Small intestine (tissue), 7 donors: ENCODE data around the gene B3GNT9. TPM values are rescaled to one million over a fixed set of nuclear protein-coding genes. Genes with fewer than 3 reads are reported as not detected.

Source experiments
- DNase-seq, 2 donors: peaks; one replicate each; pipeline versions ENCODE4 v3.0.0 to v3.0.0-alpha.2; 2013
- FAIRE-seq: peaks from 2 replicates; lab custom pipeline; 2012; peaks lifted over from hg19 to GRCh38; lab: Jason Lieb, UNC
- H3K27ac ChIP-seq, 3 donors: one replicate each; pipeline ENCODE4 v1.5.1; 2013; ENCODE audit warnings: low read length in 2 of 3, mild to moderate bottlenecking in 2 of 3, control low read depth in 1 of 3, inconsistent platforms in 1 of 3, low read depth in 1 of 3, moderate library complexity in 1 of 3
- H3K27me3 ChIP-seq, 3 donors: one replicate each; pipeline ENCODE4 v1.6.1; 2013; ENCODE audit warnings: low read length in 3 of 3, inconsistent platforms in 1 of 3; ENCODE audit not compliant: control insufficient read depth in 3 of 3, insufficient read depth in 3 of 3
- H3K36me3 ChIP-seq, 3 donors: one replicate each; pipeline ENCODE4 v1.6.1; 2013; ENCODE audit warnings: low read length in 3 of 3, inconsistent platforms in 1 of 3, low read depth in 1 of 3, mild to moderate bottlenecking in 1 of 3, moderate library complexity in 1 of 3; ENCODE audit not compliant: control insufficient read depth in 3 of 3, insufficient read depth in 2 of 3
- H3K4me1 ChIP-seq, 3 donors: one replicate each; pipeline ENCODE4 v1.6.1; 2013; ENCODE audit warnings: low read length in 2 of 3, inconsistent platforms in 1 of 3, low read depth in 1 of 3, mild to moderate bottlenecking in 1 of 3, moderate library complexity in 1 of 3; ENCODE audit not compliant: control insufficient read depth in 3 of 3, insufficient read depth in 2 of 3
- H3K4me3 ChIP-seq, 3 donors: one replicate each; pipeline ENCODE4 v1.5.1; 2013; ENCODE audit warnings: low read length in 3 of 3, control low read depth in 1 of 3, inconsistent platforms in 1 of 3, low read depth in 1 of 3, mild to moderate bottlenecking in 1 of 3, moderate library complexity in 1 of 3
- H3K9me3 ChIP-seq, 2 donors: one replicate each; pipeline ENCODE4 v1.6.1; 2013; ENCODE audit warnings: low read depth in 1 of 2, low read length in 1 of 2; ENCODE audit not compliant: control insufficient read depth in 2 of 2, insufficient read depth in 1 of 2
- WGBS, 3 donors: extraction: QIAGEN DNeasy Blood & Tissue Kit; methylation state at CpG; one replicate each; pipeline ENCODE4 v1.1.7; 2013; 5-methylcytosine and 5-hydroxymethylcytosine counted together
- polyA plus RNA-seq, 4 donors: library from polyadenylated mRNA; stranded (reverse) in 3 of 4; unstranded in 1 of 4; fragments of 200-250 nt in 3 of 4; fragments of 120-200 nt in 1 of 4; gene quantifications; one replicate each; pipeline versions ENCODE4 v1.2.1 to v1.2.3, GENCODE V29; 2013
- donor health status: healthy with polysubstance abuse.
- donor health status: control.
- donor health status: control.
- donor health status: Bipolar disorder and iron deficiency.
- donor health status: healthy.

B3GNT9 gene
- polyA plus RNA-seq, 4 donors = 0.89 to 4.9 (median 2.6) TPM

GRCh38 chr16:67115639-67116038 is 35.2 kb downstream of the B3GNT9 start:
- 85 to 89% (median 86%) methylated on average over 7 of the region's 7 CpGs for WGBS, 3 donors
- Histone ChIP-seq H3K27me3 (no peaks in the 10 kb centered on the region), H3K27ac (no peak overlapping the region), H3K36me3 (peaks cover 0 to 14% (median 0%) of the 10 kb centered on the region in 3 donors), H3K4me3 (no peak overlapping the region), H3K4me1 (peaks cover 2 to 8% (median 8%) of the 10 kb centered on the region in 3 donors), H3K9me3 (no peaks in the 10 kb centered on the region)
- DNase-seq (no peak), FAIRE-seq (no peak)

GRCh38 chr16:67114793-67115192 is 36.0 kb downstream of the B3GNT9 start:
- 81 to 85% (median 84%) methylated on average over 2 of the region's 2 CpGs for WGBS, 3 donors

GRCh38 chr16:67112591-67113399 is 38.0 kb downstream of the B3GNT9 start:
- peaks cover 4 to 16% (median 11%) of the 10 kb centered on the region in 3 donors for H3K4me1 ChIP-seq
- H3K36me3 ChIP-seq = peaks cover 0 to 13% (median 0%) of the 10 kb centered on the region in 3 donors
- DNase-seq (peak in 1 of 2 donors; percentile 35), FAIRE-seq (no peak)
- WGBS, 3 donors = 22 to 66% (median 42%) methylated on average over 4 of the region's 4 CpGs
- no peaks in the 10 kb centered on the region for H3K27me3 ChIP-seq
- H3K9me3 ChIP-seq = no peaks in the 10 kb centered on the region
- H3K27ac ChIP-seq = no peak overlapping the region
- no peak overlapping the region for H3K4me3 ChIP-seq

More at GRCh38 chr16:67114793-67115192, 36.0 kb downstream of the B3GNT9 start:
- Histone ChIP-seq H3K4me3 (no peak overlapping the region), H3K36me3 (peaks cover 0 to 16% (median 0%) of the 10 kb centered on the region in 3 donors), H3K27me3 (no peaks in the 10 kb centered on the region), H3K4me1 (peaks cover 2 to 11% (median 10%) of the 10 kb centered on the region in 3 donors), H3K27ac (no peak overlapping the region), H3K9me3 (no peaks in the 10 kb centered on the region)
- DNase-seq (no peak), FAIRE-seq (no peak)

GRCh38 chr16:67111951-67112444 is 38.8 kb downstream of the B3GNT9 start:
- Histone ChIP-seq H3K27me3 (no peaks in the 10 kb centered on the region), H3K4me3 (no peak overlapping the region), H3K4me1 (peaks cover 4 to 16% (median 11%) of the 10 kb centered on the region in 3 donors), H3K9me3 (no peaks in the 10 kb centered on the region), H3K36me3 (peaks cover 0 to 13% (median 0%) of the 10 kb centered on the region in 3 donors), H3K27ac (no peak overlapping the region)
- FAIRE-seq = no peak
- 78 to 86% (median 78%) methylated on average over 4 of the region's 4 CpGs for WGBS, 3 donors
- no peak for DNase-seq

- H3K27me3 ChIP-seq = no peaks in the 10 kb centered on the region
- no peaks in the 10 kb centered on the region for H3K9me3 ChIP-seq
- WGBS, 3 donors = 1 to 2% (median 2%) methylated on average over 48 to 63 of the region's 63 CpGs
- H3K4me1 ChIP-seq = peaks cover 4 to 16% (median 11%) of the 10 kb centered on the region in 3 donors
- peak; percentile 92 to 98 for DNase-seq
- peaks cover 0 to 4% (median 0%) of the 10 kb centered on the region in 3 donors for H3K36me3 ChIP-seq
- H3K4me3 ChIP-seq = peak within 1 kb of the TSS; percentile 76 to 95 (median 94)
- no peak for FAIRE-seq
- H3K27ac ChIP-seq = peak within 1 kb of the TSS; percentile 63 to 91 (median 78)
These were observed 41.2 kb downstream of the B3GNT9 start, which contains the start of gene PHAF1 for GRCh38 chr16:67109407-67110135. TSS of gene PHAF1 (plus strand) at chr16:67109941. CDS start at chr16:67110176, 235 bp downstream.

GRCh38 chr16:67108931-67109406 is 41.8 kb downstream of the B3GNT9 start:
- Histone ChIP-seq H3K27me3 (no peaks in the 10 kb centered on the region), H3K27ac (peak overlapping the region; percentile 63 to 91 (median 78)), H3K4me3 (peak overlapping the region; percentile 32 to 95 (median 94)), H3K36me3 (peaks cover 0 to 4% (median 0%) of the 10 kb centered on the region in 3 donors), H3K9me3 (no peaks in the 10 kb centered on the region), H3K4me1 (peaks cover 4 to 16% (median 11%) of the 10 kb centered on the region in 3 donors)
- no peak for FAIRE-seq
- DNase-seq = no peak
- 73 to 86% (median 81%) methylated on average over 16 to 18 of the region's 18 CpGs for WGBS, 3 donors

GRCh38 chr16:67108489-67108888 is 42.3 kb downstream of the B3GNT9 start:
- H3K4me3 ChIP-seq = no peak overlapping the region
- no peaks in the 10 kb centered on the region for H3K27me3 ChIP-seq
- peaks cover 4 to 16% (median 11%) of the 10 kb centered on the region in 3 donors for H3K4me1 ChIP-seq
- DNase-seq = no peak
- no peak for FAIRE-seq
- H3K36me3 ChIP-seq = peaks cover 0 to 2% (median 0%) of the 10 kb centered on the region in 3 donors
- 93 to 96% (median 94%) methylated on average over 6 of the region's 6 CpGs for WGBS, 3 donors
- no peaks in the 10 kb centered on the region for H3K9me3 ChIP-seq
- H3K27ac ChIP-seq = no peak overlapping the region

GRCh38 chr16:67105881-67106280 is 44.9 kb downstream of the B3GNT9 start:
- Histone ChIP-seq H3K4me1 (peaks cover 2 to 11% (median 5%) of the 10 kb centered on the region in 3 donors), H3K9me3 (no peaks in the 10 kb centered on the region), H3K4me3 (no peak overlapping the region), H3K27ac (no peak overlapping the region), H3K36me3 (peaks cover 0 to 2% (median 0%) of the 10 kb centered on the region in 3 donors), H3K27me3 (no peaks in the 10 kb centered on the region)
- no peak for DNase-seq
- FAIRE-seq = no peak
- WGBS, 3 donors = 66 to 80% (median 72%) methylated on average over 5 of the region's 5 CpGs
